Uterus (tissue), 2 donors: Measurements from ENCODE around the gene CACNA1D.

Source experiments
- POLR2A ChIP-seq, 2 donors: fragments of 450-650 bp; IDR thresholded peaks; one replicate each; pipeline ENCODE4 v1.6.1; 2016; ENCODE audit warnings: antibody characterized with exemption in 2 of 2, mild to moderate bottlenecking in 1 of 2, moderate library complexity in 1 of 2
- TF ChIP-seq, protein P1 (sequence below), 4 experiments: fragments of 200-600 bp in 2 of 4; fragments of 450-650 bp in 2 of 4; sonication (generic) in 2 of 4; IDR thresholded peaks; one replicate each; pipeline ENCODE4 v1.5.1; 2016 to 2019; ENCODE audit warnings: antibody characterized with exemption in 4 of 4, mild to moderate bottlenecking in 2 of 4, moderate library complexity in 1 of 4

DNA sequence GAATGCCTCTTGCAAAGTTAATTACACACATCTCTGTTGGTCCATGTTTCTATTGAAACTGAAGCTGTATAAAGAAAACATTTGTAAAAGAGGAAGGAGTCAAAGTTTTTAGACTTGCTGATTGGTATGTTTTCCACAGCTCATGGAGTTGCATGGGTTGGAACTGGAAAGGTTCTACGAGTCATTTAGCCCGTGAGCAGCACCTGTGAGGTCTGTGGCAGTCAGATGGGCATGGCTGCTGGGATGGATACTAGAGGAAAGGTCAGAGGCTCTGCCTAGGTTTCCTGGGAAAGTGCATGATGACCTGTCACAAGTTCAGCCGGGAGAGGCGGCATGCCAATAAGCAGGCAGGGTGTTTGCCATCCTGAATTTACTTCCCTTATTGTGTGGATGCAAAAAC, 155.4 kb downstream of the CACNA1D start:
- TF ChIP-seq, protein P1, sequence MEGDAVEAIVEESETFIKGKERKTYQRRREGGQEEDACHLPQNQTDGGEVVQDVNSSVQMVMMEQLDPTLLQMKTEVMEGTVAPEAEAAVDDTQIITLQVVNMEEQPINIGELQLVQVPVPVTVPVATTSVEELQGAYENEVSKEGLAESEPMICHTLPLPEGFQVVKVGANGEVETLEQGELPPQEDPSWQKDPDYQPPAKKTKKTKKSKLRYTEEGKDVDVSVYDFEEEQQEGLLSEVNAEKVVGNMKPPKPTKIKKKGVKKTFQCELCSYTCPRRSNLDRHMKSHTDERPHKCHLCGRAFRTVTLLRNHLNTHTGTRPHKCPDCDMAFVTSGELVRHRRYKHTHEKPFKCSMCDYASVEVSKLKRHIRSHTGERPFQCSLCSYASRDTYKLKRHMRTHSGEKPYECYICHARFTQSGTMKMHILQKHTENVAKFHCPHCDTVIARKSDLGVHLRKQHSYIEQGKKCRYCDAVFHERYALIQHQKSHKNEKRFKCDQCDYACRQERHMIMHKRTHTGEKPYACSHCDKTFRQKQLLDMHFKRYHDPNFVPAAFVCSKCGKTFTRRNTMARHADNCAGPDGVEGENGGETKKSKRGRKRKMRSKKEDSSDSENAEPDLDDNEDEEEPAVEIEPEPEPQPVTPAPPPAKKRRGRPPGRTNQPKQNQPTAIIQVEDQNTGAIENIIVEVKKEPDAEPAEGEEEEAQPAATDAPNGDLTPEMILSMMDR (IDR thresholded peaks at IDR 0.05): no peak
- TF ChIP-seq POLR2A (IDR thresholded peaks at IDR 0.05): no peak
